ENCODE results near the gene NAT16.

- TF ChIP-seq CTCF (IDR thresholded peaks at IDR 0.05) = no peak
- no peak for TF ChIP-seq POLR2A (IDR thresholded peaks at IDR 0.05)
Measured at GRCh38 chr7:101122933-101123702, 57.0 kb downstream of the NAT16 start.
